H9 (cell line): ENCODE results near the gene RAB40C. TPM values are rescaled to one million over a fixed set of nuclear protein-coding genes. Genes with fewer than 3 reads are reported as not detected.

ENCODE experiments used
- DNase-seq: peaks from one replicate; pipeline ENCODE4 v3.0.0-alpha.2; 2017
- H2AFZ ChIP-seq: one replicate; pipeline ENCODE4 v1.6.1; 2013; ENCODE audit warnings: mild to moderate bottlenecking, low read length, control low read depth, moderate library complexity
- H2AK5ac ChIP-seq: 2 replicates; pipeline ENCODE4 v1.6.1; 2013; ENCODE audit warnings: low read length, control low read depth, mixed read lengths; ENCODE audit not compliant: insufficient read length
- H2BK120ac ChIP-seq: one replicate; pipeline ENCODE4 v1.6.1; 2013; ENCODE audit warnings: low read depth, mild to moderate bottlenecking, low read length, control low read depth, inconsistent platforms; ENCODE audit not compliant: poor library complexity, severe bottlenecking
- H2BK12ac ChIP-seq: 2 replicates; pipeline ENCODE4 v1.6.1; 2013; ENCODE audit warnings: low read length, control low read depth, mixed read lengths, low read depth; ENCODE audit not compliant: insufficient read length
- H2BK15ac ChIP-seq: 2 replicates; pipeline ENCODE4 v1.6.1; 2013; ENCODE audit warnings: low read depth, low read length, control low read depth
- H2BK20ac ChIP-seq: one replicate; pipeline ENCODE4 v1.6.1; 2013; ENCODE audit warnings: low read depth, mild to moderate bottlenecking, low read length, control low read depth, inconsistent platforms; ENCODE audit not compliant: poor library complexity, severe bottlenecking
- H2BK5ac ChIP-seq: 2 replicates; pipeline ENCODE4 v1.6.1; 2013; ENCODE audit warnings: low read length, control low read depth, mixed read lengths; ENCODE audit not compliant: insufficient read length
- H3K14ac ChIP-seq: 2 replicates; pipeline ENCODE4 v1.6.1; 2013; ENCODE audit warnings: low read length, control low read depth; ENCODE audit not compliant: insufficient read depth
- H3K18ac ChIP-seq: 2 replicates; pipeline ENCODE4 v1.6.1; 2013; ENCODE audit warnings: low read depth, mild to moderate bottlenecking, mixed read lengths, low read length, control low read depth; ENCODE audit not compliant: insufficient read length
- H3K23ac ChIP-seq: 2 replicates; pipeline ENCODE4 v1.6.1; 2013; ENCODE audit warnings: low read length, control low read depth, mixed read lengths, low read depth; ENCODE audit not compliant: insufficient read length
- H3K23me2 ChIP-seq: 2 replicates; pipeline ENCODE4 v1.6.1; 2013; ENCODE audit warnings: low read depth, mild to moderate bottlenecking, mixed read lengths, low read length, control low read depth; ENCODE audit not compliant: insufficient read length, poor library complexity, severe bottlenecking
- H3K27ac ChIP-seq: 2 replicates; pipeline ENCODE4 v1.5.1; 2013; ENCODE audit warnings: low read length, control low read depth, mixed read lengths, low read depth; ENCODE audit not compliant: insufficient read length
- H3K27me3 ChIP-seq: 2 replicates; pipeline ENCODE4 v1.6.1; 2013; ENCODE audit warnings: low read length, control low read depth, inconsistent platforms; ENCODE audit not compliant: insufficient read depth
- H3K4ac ChIP-seq: 2 replicates; pipeline ENCODE4 v1.6.1; 2013; ENCODE audit warnings: low read depth, mild to moderate bottlenecking, control low read depth, inconsistent platforms, low read length, moderate library complexity
- H3K4me1 ChIP-seq: 2 replicates; pipeline ENCODE4 v1.6.1; 2013; ENCODE audit warnings: low read length, control low read depth, inconsistent platforms; ENCODE audit not compliant: insufficient read depth
- H3K4me2 ChIP-seq: 2 replicates; pipeline ENCODE4 v1.6.1; 2013; ENCODE audit warnings: low read length, control low read depth, mixed read lengths; ENCODE audit not compliant: insufficient read length, insufficient read depth
- H3K56ac ChIP-seq: 2 replicates; pipeline ENCODE4 v1.6.1; 2013; ENCODE audit warnings: low read depth, mild to moderate bottlenecking, mixed read lengths, low read length, control low read depth; ENCODE audit not compliant: insufficient read length
- H3K79me1 ChIP-seq: 2 replicates; pipeline ENCODE4 v1.6.1; 2013; ENCODE audit warnings: low read depth, mild to moderate bottlenecking, moderate library complexity, low read length, control low read depth, inconsistent platforms; ENCODE audit not compliant: insufficient read depth, poor library complexity, severe bottlenecking
- H3K79me2 ChIP-seq: 2 replicates; pipeline ENCODE4 v1.6.1; 2013; ENCODE audit warnings: low read length, control low read depth, inconsistent platforms; ENCODE audit not compliant: insufficient read depth
- H3K9ac ChIP-seq: 2 replicates; pipeline ENCODE4 v1.6.1; 2013; ENCODE audit warnings: low read length, control low read depth, mixed read lengths; ENCODE audit not compliant: insufficient read length; ENCODE audit errors: extremely low read depth
- H3K9me3 ChIP-seq: one replicate; pipeline ENCODE4 v1.6.1; 2013; ENCODE audit warnings: low read depth, low read length, inconsistent platforms; ENCODE audit not compliant: control insufficient read depth
- H3T11ph ChIP-seq: one replicate; pipeline ENCODE4 v1.6.1; 2013; ENCODE audit warnings: mild to moderate bottlenecking, low read length, control low read depth, inconsistent platforms
- H4K20me1 ChIP-seq: one replicate; pipeline ENCODE4 v1.6.1; 2013; ENCODE audit not compliant: control insufficient read depth, insufficient read length, insufficient read depth
- H4K5ac ChIP-seq: 2 replicates; pipeline ENCODE4 v1.6.1; 2013; ENCODE audit warnings: low read depth, mild to moderate bottlenecking, mixed read lengths, low read length, control low read depth; ENCODE audit not compliant: insufficient read length
- H4K8ac ChIP-seq: replicated peaks from 2 replicates; pipeline ENCODE4 v1.6.1; 2013; ENCODE audit warnings: low read length, control low read depth, mixed read lengths, low read depth; ENCODE audit not compliant: insufficient read length
- H4K91ac ChIP-seq: 2 replicates; pipeline ENCODE4 v1.6.1; 2013; ENCODE audit warnings: low read depth, mild to moderate bottlenecking, moderate library complexity, mixed read lengths, low read length, control low read depth; ENCODE audit not compliant: insufficient read length
- H3K27ac Mint-ChIP-seq, 3 experiments: 2 replicates in 2 of 3; 3 replicates in 1 of 3; pipeline ENCODE4 v1.8.0; 2020 to 2021; ENCODE audit warnings: mixed read lengths in 3 of 3, mild to moderate bottlenecking in 1 of 3, moderate library complexity in 1 of 3
- H3K27me3 Mint-ChIP-seq: 2 replicates; pipeline ENCODE4 v1.8.0; 2021; ENCODE audit warnings: low read depth, mild to moderate bottlenecking, moderate library complexity, mixed read lengths
- H3K36me3 Mint-ChIP-seq, 3 experiments: 2 replicates in 2 of 3; 3 replicates in 1 of 3; pipeline ENCODE4 v1.8.0; 2020 to 2021; ENCODE audit warnings: low read depth in 3 of 3, mixed read lengths in 3 of 3; ENCODE audit not compliant: insufficient read depth in 1 of 3
- H3K4me1 Mint-ChIP-seq, 2 experiments: 2 replicates each; pipeline ENCODE4 v1.8.0; 2020; ENCODE audit warnings: mixed read lengths in 2 of 2
- H3K4me3 Mint-ChIP-seq, 2 experiments: 2 replicates in 1 of 2; 3 replicates in 1 of 2; pipeline ENCODE4 v1.8.0; 2020 to 2021; ENCODE audit warnings: mild to moderate bottlenecking in 2 of 2, mixed read lengths in 2 of 2, moderate library complexity in 1 of 2
- H3K9me3 Mint-ChIP-seq, 2 experiments: 2 replicates in 1 of 2; 3 replicates in 1 of 2; pipeline ENCODE4 v1.8.0; 2020; ENCODE audit warnings: mild to moderate bottlenecking in 2 of 2, mixed read lengths in 2 of 2, moderate library complexity in 1 of 2
- WGBS: extraction: QIAGEN DNeasy Blood & Tissue Kit; methylation state at CpG from one replicate; pipeline ENCODE4 v1.1.7; 2013; ENCODE audit warnings: missing lambda C conversion rate, low lambda C conversion rate, mixed read lengths; ENCODE audit not compliant: insufficient read length; ENCODE audit errors: extremely low coverage; 5-methylcytosine and 5-hydroxymethylcytosine counted together
- total RNA-seq: library from RNA; stranded (reverse); gene quantifications from 2 replicates; pipeline ENCODE4 v1.2.1, GENCODE V29; 2021
- TF ChIP-seq, protein P1 (sequence below): fragments of 200-600 bp; sonication (generic); conservative IDR thresholded peaks from 3 replicates; pipeline ENCODE4 v1.8.0; 2021; ENCODE audit warnings: antibody characterized with exemption, mild to moderate bottlenecking

Gene RAB40C
- total RNA-seq, 1 experiment from 2014 or later: 19.1 TPM

- no peaks in the 10 kb centered on the region for H3K79me2 ChIP-seq
- H3K18ac ChIP-seq: no peak overlapping the region
- H3K56ac ChIP-seq: no peak overlapping the region
- no CpG with 5 or more reads among the region's 28 CpGs for WGBS
- H3K4me2 ChIP-seq: no peak overlapping the region
- H4K8ac ChIP-seq: no peak overlapping the region
- H3K27me3 ChIP-seq: no peaks in the 10 kb centered on the region
- H3K23ac ChIP-seq: no peak overlapping the region
- H4K5ac ChIP-seq: no peak overlapping the region
- no peaks in the 10 kb centered on the region for H3K79me1 ChIP-seq
- no peak overlapping the region for H3K9ac ChIP-seq
- Mint-ChIP-seq H3K4me1 (peaks cover 0 to 9% of the 10 kb centered on the region in 2 experiments; a peak in 2 of 4 replicates), H3K36me3 (no peaks in the 10 kb centered on the region), H3K27me3 (no peaks in the 10 kb centered on the region), H3K27ac (no peak overlapping the region), H3K9me3 (no peaks in the 10 kb centered on the region), H3K4me3 (no peak overlapping the region)
- H3K27ac ChIP-seq: no peak overlapping the region
- TF ChIP-seq, protein P1, sequence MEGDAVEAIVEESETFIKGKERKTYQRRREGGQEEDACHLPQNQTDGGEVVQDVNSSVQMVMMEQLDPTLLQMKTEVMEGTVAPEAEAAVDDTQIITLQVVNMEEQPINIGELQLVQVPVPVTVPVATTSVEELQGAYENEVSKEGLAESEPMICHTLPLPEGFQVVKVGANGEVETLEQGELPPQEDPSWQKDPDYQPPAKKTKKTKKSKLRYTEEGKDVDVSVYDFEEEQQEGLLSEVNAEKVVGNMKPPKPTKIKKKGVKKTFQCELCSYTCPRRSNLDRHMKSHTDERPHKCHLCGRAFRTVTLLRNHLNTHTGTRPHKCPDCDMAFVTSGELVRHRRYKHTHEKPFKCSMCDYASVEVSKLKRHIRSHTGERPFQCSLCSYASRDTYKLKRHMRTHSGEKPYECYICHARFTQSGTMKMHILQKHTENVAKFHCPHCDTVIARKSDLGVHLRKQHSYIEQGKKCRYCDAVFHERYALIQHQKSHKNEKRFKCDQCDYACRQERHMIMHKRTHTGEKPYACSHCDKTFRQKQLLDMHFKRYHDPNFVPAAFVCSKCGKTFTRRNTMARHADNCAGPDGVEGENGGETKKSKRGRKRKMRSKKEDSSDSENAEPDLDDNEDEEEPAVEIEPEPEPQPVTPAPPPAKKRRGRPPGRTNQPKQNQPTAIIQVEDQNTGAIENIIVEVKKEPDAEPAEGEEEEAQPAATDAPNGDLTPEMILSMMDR: no peak
- no peak overlapping the region for H2BK12ac ChIP-seq
- no peak for DNase-seq
- H2BK5ac ChIP-seq: no peak overlapping the region
- H2AFZ ChIP-seq: no peak overlapping the region
- H3K14ac ChIP-seq: no peak overlapping the region; the same call in 1 of the 2 replicates
- H2BK15ac ChIP-seq: no peak overlapping the region
- H3K9me3 ChIP-seq: no peaks in the 10 kb centered on the region
- no peak overlapping the region for H3K4ac ChIP-seq
- no peak overlapping the region for H3T11ph ChIP-seq
- H2BK20ac ChIP-seq: no peak overlapping the region
- H4K91ac ChIP-seq: no peak overlapping the region
- no peaks in the 10 kb centered on the region for H4K20me1 ChIP-seq
- H2AK5ac ChIP-seq: no peak overlapping the region
- peaks cover 9% of the 10 kb centered on the region for H3K23me2 ChIP-seq
- no peak overlapping the region for H2BK120ac ChIP-seq
- H3K4me1 ChIP-seq: no peaks in the 10 kb centered on the region
These were observed 62.8 kb downstream of the RAB40C start for GRCh38 chr16:652454-653305.
